Stimulated activated CD8-positive, alpha-beta memory T cell treated with anti-CD3 and anti-CD28 coated beads, Interleukin-7, amount 100 ng/mL, for 48 hours (primary cell): ENCODE data around the gene BTNL3.
"Not testable (repeated sequence)": the region's sequence is repeated elsewhere in the genome, so short reads cannot be mapped to it uniquely, and the experiment has no call there.

Experiments
- DNase-seq, 2 donors: peaks; one replicate each; pipeline ENCODE4 v3.0.0-alpha.2; 2020; ENCODE audit warnings: low read depth in 1 of 2; ENCODE audit errors: extremely low read depth in 1 of 2

BTNL3 gene

GRCh38 chr5:180988592-180988991 is at the start of gene BTNL3:
Gene BTNL3 (plus strand): TSS chr5:180988846. CDS start chr5:180989029, 183 bp downstream.
- no peak for DNase-seq

- no peak for DNase-seq
These were observed 38.2 kb upstream of the BTNL3 start for GRCh38 chr5:180950291-180950949.

- no peak for DNase-seq
These were observed 29.0 kb upstream of the BTNL3 start for GRCh38 chr5:180959661-180960060.

- no peak for DNase-seq
These were observed 28.4 kb upstream of the BTNL3 start for GRCh38 chr5:180960209-180960608.

GRCh38 chr5:180969406-180969805 is 19.2 kb upstream of the BTNL3 start:
- DNase-seq: no peak

- DNase-seq: no peak
These were observed 18.3 kb upstream of the BTNL3 start for GRCh38 chr5:180970336-180970735.

GRCh38 chr5:180970875-180971274 is 17.8 kb upstream of the BTNL3 start:
- DNase-seq: no peak

- no peak for DNase-seq
These were observed 13.9 kb upstream of the BTNL3 start for GRCh38 chr5:180974612-180975315.

- no peak for DNase-seq
These were observed 13.3 kb upstream of the BTNL3 start for GRCh38 chr5:180975338-180975737.

- no peak for DNase-seq
These were observed 12.1 kb upstream of the BTNL3 start for GRCh38 chr5:180976518-180976917.

GRCh38 chr5:180977852-180978251 is 10.8 kb upstream of the BTNL3 start:
- DNase-seq: no peak

- DNase-seq: no peak
These were observed 6.5 kb upstream of the BTNL3 start for GRCh38 chr5:180982008-180982741.

GRCh38 chr5:180988016-180988415 is 630 bp upstream of the BTNL3 start:
- DNase-seq: no peak

GRCh38 chr5:180990086-180990881 is 1.6 kb downstream of the BTNL3 start:
- no peak for DNase-seq

- DNase-seq: no peak
These were observed 2.2 kb downstream of the BTNL3 start for GRCh38 chr5:180990882-180991242.

- no peak for DNase-seq
These were observed 13.3 kb downstream of the BTNL3 start for GRCh38 chr5:181001947-181002346.

- DNase-seq: no peak
These were observed 17.1 kb downstream of the BTNL3 start for GRCh38 chr5:181005791-181006190.

GRCh38 chr5:181008136-181008535 is 19.5 kb downstream of the BTNL3 start:
- DNase-seq: no peak

- not testable (repeated sequence) for DNase-seq
These were observed 21.4 kb downstream of the BTNL3 start for GRCh38 chr5:181010018-181010417.

- DNase-seq: not testable (repeated sequence)
These were observed 26.0 kb downstream of the BTNL3 start for GRCh38 chr5:181014654-181015053.

GRCh38 chr5:181017448-181017847 is 28.8 kb downstream of the BTNL3 start:
- DNase-seq: not testable (repeated sequence)
